HG03571 (cell line): ENCODE measurements around the gene SPATS2L.

ENCODE experiments used
- ATAC-seq: cut with Tn5 transposase; IDR thresholded peaks from one replicate; pipeline ENCODE4 v1.9.1; 2021; ENCODE audit not compliant: unreplicated experiment

SPATS2L gene

GRCh38 chr2:200406379-200406778 lies 99.9 kb downstream of the SPATS2L start:
- ATAC-seq, result peak; percentile 91

GRCh38 chr2:200408428-200409316 lies 102.2 kb downstream of the SPATS2L start:
- no peak for ATAC-seq

- ATAC-seq, result no peak
Measured at GRCh38 chr2:200411831-200412230, 105.3 kb downstream of the SPATS2L start.

DNA sequence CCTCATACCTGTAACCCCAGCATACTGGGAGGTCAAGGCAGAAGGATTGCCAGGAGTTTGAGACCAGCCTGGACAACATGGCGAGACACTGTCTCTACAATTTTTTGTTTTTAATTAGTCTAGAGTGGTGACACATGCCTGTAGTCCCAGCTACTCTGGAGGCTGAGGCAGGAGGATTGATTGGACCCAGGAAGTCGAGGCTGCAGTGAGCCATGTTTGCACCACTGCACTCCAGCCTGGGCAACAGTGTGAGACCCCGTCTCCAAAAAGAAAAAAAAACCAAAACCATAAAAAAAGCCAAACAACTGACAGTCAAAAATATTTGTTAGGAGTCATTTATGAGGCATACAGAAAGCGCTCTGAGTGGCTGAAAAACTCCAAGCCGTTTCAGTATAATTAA lies 107.9 kb downstream of the SPATS2L start:
- ATAC-seq, result no peak

GRCh38 chr2:200415455-200415854 lies 109.0 kb downstream of the SPATS2L start:
- no peak for ATAC-seq

GRCh38 chr2:200416878-200417277 lies 110.4 kb downstream of the SPATS2L start:
- no peak for ATAC-seq

DNA sequence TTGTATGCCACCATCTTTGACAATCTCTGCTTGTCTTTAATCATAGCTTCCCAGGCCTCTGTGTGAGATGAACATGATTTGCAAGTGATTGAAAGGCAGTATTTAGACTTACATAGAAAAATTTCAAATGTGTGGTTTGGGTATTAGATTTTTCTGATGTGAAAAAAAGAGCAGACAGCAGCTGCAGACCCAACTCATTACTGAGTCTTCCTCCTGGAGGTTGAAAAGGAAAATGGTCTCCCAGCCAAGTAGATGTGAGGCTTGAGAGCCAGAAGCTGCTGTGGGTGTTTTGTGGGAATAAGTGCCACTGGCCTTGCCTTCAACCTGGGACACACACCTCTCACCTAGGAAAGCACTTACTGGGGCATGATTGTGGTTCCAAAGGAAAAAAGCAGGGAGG lies 110.9 kb downstream of the SPATS2L start:
- no peak for ATAC-seq

DNA sequence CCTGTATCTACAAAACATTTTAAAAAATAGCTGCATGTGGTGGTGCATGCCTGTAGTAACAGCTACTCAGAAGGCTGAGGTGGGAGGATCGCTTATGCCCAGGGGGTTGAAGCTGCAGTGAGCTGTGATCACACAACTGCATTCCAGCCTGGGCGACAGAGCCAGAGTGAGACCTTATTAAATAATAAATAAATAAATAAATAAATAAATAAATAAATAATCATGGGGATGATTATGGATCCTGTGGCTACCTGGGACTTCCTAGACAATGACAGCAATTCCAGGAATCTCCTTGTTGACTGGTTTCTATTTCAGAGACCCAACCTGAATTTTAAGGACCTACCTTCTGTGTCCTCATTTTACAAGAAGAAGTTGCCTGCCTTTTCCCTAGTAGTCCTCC lies 111.9 kb downstream of the SPATS2L start:
- no peak for ATAC-seq

GRCh38 chr2:200419325-200419724 lies 112.8 kb downstream of the SPATS2L start:
- no peak for ATAC-seq

- no peak for ATAC-seq
Measured at GRCh38 chr2:200421270-200421669, 114.8 kb downstream of the SPATS2L start.

DNA sequence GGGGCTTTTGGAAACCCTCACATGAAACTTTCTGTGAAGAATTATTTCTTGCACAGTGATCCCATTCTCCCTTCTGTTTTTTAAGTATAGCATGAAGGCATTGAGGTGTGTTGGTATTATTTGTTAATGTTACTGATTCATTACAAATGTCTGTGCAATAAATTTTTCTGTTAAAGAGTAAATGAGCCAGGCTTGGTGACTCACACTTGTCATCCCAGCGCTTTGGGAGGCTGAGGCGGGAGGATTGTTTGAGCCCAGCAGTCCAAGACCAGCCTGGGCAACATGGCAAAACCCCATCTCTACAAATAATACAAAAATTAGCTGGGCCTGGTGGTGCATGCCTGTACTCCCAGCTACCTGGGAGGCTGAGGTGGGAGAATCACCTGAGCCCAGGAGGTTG lies 115.6 kb downstream of the SPATS2L start:
- ATAC-seq, result no peak

DNA sequence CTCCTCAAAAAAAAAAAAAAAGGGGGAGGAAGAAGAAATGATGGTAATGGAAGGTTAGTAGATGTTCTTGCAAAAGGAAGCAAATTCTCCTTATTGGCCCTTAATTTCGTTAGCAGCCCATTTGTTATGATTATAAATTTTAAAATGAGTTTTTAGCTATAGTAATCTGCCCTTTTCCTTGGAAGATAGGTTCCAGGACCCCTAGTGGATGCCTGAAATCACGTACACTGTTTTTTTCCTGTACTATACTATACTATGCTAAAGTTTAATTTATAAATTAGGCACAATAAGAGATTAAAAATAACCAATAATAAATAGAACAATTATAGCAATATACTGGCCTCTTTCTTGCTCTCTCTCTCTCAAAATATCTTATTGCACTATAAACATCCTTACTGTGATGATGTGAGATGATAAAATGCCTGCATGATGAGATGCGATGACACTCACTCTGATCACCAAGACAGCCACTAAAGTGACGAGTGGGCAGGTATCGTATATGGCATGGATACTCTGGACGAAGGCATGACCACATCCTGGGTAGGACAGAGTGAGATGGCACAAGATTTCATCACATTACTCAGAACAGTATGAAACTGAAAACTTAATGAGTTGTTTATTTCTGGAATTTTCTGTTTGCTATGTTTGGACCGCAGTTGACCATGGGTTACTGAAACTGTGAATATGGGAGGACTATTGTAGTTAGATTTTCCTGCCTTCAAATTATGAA lies 116.2 kb downstream of the SPATS2L start:
- no peak for ATAC-seq

GRCh38 chr2:200423541-200423940 lies 117.0 kb downstream of the SPATS2L start:
- ATAC-seq, result no peak

DNA sequence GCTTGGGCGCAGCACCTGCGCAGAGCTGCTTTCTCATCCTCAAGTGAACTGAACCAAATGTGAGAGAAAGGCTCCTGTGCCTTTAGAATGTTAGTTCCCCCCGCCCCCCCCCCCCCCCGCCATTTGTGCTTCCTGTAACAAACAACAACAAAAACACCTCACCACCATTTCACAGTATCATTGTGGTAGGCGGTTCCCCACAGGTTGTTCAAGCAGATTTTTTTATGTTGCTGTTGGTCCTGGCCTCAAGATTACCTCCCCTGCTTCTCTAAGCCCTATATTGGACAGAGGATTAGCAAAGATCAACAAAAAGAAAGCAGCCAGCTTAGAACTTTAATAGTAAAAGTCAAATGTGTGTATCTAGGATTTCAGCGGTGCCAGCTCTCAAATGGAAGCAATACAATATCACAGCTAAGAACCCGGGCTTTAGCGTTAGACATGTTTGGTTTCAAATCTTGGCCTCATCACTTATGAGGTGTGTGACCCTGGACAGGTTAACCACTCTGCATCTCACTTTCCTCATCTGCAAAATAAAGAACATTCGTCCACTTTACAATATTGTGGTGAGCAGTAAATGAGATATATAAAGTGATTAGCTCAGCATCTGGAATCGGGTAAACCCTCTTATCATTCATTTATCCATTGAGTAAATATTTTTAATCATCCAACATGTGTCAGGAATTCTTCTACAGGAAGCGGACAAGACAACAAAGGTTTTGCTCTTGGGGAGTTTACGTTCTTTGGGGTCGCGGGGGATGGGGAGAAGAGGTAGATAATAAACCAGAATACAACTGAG lies 118.7 kb downstream of the SPATS2L start:
- ATAC-seq, result no peak

DNA sequence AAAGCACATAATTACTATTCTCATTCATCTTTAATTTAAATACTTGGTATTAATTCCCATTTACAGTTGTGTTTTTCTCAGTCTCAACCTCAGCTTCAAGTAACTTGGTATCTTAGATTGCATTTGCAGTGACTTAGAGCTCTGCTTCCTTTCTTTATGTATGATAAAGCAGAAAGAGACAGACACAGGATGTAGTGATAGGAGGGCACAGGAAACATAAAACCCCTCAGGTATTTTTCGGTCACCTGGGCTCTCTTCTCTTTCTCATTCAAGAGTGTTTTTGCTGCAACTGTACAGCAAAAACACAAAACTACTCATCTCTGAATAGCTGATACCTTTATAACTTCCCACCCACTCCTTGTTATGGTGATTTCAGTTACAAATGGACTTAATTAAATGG lies 120.3 kb downstream of the SPATS2L start:
- no peak for ATAC-seq

GRCh38 chr2:200428961-200429665 lies 122.6 kb downstream of the SPATS2L start:
- ATAC-seq, result no peak

GRCh38 chr2:200430017-200430416 lies 123.5 kb downstream of the SPATS2L start:
- ATAC-seq, result no peak

DNA sequence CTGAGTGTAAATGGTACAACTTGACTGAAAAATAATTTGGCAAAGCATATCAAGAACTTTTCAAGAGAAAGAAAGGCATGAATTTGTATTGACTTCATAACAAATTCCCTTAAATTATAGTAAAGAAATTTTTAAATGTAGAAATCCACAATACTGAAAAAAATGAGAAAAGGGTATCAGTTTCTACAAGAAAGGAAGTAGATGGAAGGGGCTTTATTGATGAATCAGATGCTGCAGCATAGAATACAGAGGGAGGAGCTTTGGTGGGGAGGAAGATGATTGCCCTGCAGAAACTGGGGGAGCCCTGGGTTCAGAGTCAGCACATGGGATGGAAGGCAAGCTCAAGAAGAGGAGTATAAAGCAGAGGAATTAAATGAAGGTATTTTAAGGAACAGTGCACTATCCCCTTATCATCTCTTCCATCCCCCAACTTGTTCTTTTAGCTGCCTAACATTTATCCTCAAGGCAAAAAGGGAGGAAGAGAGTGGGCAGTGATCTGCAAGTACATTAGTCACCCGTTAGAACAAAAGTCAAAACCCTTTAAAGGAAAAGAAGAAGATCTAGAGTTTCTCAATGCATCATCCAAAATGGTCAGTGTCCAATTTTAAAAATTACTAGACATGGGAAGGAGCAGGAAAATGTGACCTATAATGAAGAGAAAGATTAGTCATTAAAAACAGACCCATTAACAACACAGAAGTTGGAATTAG lies 125.7 kb downstream of the SPATS2L start:
- no peak for ATAC-seq

GRCh38 chr2:200435379-200435778 lies 128.9 kb downstream of the SPATS2L start:
- no peak for ATAC-seq

- no peak for ATAC-seq
Measured at GRCh38 chr2:200438251-200438650, 131.8 kb downstream of the SPATS2L start.
